GM19328 (cell line): Measurements from ENCODE around the gene JAKMIP1.

Experiments
- ATAC-seq: cut with Tn5 transposase; IDR thresholded peaks from one replicate; pipeline ENCODE4 v1.9.1; 2021; ENCODE audit warnings: mild to moderate bottlenecking, moderate library complexity; ENCODE audit not compliant: unreplicated experiment

JAKMIP1 gene

DNA sequence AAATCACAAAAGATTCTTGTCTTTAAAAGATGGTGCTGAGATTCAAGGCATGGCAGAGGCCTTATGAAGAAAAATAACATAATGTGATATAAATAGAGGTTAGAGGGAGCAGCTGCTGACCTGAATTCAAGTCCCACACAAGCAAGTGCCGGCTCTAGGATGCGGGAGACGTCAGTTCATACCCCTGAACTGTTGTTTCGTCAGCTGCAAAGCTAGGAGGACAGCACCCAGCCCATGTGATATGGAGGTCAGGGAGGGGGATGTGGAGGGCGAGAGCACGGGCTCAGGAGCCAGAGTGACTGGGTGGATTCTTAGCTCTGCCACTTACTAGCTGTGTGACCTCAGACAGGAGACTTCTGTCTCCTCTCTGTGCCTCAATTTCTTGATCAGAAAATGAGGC is 77.9 kb downstream of the JAKMIP1 start:
- ATAC-seq, result no peak

DNA sequence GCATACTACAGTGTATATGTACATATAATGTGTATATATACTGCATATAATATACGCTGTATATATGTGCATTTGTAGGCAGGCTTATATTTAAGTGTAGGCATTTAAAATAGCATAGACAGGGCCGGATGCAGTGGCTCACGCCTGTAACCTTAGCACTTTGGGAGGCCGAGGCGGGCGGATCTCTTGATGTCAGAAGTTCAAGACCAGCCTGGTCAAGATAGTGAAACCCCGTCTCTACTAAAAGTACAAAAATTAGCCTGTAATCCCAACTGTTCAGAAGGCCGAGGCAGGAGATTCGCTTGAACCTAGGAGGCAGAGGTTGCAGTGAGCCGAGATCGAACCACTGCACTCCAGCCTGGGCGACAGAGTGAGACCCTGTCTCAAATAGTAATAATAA is 78.4 kb downstream of the JAKMIP1 start:
- no peak for ATAC-seq

DNA sequence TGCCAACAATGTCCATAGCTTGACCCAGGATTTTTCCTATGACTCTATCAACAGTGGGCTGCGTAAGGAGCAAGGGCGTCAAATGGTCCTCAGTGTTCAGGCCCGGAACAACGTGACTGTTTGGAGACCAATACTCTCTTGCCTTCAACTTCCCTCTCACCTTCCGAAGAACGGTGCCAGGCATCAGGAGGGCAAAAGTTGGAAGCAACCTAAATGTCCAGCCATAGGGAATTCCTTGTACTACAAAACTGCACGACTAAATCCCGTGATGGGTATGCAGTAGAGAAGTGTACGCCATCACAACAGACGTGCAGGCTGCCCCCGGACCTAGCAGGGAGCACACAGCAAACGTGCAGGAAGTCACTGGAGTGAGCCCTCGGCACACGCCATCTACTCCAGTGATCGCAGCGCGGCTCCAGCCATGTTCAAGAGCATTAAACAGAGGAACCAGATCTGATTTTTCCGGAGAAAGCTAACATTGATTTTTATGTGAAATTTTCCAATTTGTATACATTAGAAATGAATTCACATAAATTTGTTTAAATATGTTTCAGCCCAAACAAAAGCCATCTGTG is 79.0 kb downstream of the JAKMIP1 start:
- no peak for ATAC-seq

DNA sequence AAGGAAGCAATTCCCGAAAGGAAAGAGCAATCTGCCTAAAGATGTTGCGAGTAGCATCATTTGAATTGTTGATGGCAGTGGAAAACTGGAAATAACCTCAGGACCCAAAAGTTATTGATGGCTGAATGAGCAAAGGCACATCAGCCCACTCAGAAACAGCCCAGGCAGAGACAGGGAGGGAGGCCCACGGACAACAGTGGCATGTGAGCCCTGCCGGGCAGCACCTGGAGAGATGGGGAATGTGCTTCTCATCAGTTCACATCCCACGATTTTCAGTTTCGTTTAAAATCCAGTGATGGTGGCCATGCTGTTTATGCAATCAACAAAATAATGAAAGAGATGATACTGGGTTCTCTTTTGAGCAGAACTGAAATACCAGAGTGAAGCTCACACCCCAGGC is 80.0 kb downstream of the JAKMIP1 start:
- no peak for ATAC-seq

DNA sequence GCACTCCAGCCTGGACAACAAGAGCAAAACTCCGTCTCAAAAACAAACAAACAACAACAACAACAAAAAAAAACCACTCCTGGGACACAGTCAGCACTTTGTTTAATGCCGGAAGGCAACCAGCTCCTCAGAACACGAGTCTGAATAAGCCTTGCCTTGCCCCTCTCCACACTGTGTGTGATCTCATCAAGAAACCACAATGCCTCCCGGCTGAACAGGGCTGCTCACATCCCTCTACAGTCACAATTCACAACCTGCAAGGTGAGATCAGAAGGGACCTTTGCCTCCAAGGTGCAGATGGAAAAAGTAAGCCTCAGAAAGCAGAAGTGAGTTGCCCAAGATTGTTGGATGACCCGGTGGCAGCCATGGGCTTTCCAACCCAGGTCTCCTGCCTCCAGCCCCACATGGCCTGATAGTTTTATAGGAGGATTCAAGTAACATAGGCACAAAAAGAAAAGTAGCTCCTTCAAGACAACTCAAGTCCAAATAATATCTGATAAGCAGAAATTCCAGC is 80.8 kb downstream of the JAKMIP1 start:
- ATAC-seq, result no peak

DNA sequence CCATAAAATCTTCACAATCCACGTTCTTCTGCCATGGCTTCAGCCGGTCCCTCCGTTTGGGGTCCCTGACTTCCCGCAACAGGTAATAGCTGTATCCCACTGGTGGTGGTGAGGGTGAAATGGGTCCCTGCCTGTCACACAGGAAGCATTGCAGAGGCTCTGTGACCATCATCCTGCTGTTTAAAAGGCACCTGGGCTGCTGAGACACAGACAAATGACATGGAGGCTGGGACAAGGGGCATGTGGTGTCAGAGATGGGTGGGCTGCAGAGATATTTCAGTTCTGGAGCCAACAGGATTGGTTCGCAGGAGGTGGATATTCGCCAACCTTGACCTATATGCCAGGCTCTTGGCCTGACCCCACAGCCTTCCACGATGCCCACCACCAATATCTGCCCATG is 82.1 kb downstream of the JAKMIP1 start:
- no peak for ATAC-seq

DNA sequence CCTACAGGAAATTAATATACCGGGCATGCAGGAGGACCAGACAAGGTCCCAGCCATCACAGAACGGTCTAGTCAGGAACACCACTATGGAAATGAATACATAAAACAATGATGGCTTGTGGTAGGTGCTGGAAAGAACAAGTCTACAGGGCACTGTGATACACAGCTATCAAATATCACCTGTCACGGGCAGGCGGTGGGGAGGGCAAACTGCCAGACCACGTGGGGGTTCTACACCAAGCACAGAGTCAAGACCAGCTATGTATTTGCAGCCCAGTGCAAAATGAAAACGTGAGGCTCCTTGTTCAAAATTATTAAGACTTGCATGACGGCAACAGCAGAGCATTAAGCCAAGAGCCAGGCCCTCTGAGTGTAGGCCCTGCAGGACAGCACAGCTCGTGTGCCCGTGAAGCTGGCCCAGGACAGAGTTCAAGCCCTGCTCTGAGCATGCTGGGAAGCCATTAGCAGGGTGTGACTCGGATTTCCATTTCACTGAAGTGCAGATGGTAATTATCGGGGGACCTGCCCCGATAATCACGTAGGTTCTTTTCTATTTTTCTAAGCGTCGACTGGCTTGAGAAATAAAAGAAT is 83.6 kb downstream of the JAKMIP1 start:
- ATAC-seq, result no peak

DNA sequence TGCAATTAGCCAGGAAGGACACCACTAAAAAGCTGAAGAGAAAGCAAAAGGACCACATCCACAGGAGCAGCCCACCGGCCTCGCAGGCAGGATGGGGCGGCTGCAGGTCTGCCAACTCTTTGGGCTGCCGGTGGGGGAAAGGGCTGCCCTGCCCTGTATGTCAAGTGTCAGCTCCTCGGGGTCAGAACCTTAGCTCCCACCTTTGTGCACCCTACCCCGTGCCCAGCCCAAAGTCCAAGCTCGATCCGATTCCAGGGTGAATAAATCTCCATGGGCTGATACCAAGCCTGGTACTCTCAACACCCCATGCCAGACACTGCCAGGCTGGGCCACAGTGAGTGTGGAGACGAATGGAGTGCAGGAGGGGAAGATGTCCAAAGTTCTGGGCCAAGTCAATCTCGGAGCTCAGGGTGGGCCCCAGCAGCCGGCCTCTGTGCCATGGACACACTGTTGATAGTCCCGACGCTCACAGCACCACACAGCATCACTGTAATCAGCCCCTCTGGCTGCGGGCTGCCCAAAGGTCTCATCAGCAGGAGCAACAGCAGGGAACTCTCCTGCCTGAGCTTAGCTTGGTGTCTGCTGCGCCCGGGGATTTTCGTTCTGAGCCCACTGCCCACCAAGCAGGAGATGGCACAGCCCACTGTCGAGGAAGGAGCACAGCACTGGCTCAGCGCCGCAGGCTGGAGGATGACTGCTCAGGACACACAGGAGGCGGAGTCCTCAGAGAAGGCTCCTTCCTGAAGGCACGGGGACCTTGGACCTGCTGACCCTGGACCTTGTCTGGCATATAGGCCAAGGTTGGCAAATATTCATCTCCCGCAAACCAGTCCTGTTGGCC is 84.4 kb downstream of the JAKMIP1 start:
- ATAC-seq, result no peak

DNA sequence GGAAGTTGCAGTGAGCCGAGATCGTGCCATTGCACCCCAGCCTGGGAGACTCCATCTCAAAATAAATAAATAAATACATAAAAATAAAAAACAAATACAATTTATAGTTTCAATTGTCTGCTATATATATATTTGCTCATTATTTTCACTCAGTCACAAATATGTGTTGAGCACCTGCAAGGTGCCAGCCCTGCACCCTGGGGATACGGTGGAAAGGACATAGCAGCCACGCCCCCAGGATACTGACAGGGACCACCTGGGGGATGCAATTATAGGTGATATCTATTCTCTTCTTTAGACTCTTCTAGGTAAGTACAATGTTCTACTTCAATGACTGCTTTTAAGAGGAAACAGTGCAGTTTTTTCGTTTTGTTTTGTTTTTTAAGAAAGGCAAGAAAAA is 85.0 kb downstream of the JAKMIP1 start:
- no peak for ATAC-seq

DNA sequence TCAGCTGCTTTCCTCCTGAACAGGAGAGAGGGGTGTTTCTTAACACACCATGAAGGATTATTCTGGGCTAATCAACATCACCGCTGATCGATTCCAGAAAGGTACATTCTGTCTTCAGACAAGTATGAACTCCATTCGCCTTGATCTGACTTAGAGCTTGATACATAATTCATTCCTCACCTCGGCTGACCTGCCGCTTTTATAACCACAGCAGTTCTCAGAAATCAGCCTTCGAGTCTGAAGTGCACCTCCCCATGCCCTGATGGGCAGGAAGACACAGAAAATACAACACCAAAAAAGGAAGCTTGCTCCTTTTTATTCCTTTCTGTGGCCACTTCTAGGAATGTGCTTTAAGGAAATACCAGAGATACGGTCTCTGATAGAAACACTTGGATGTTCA is 85.7 kb downstream of the JAKMIP1 start:
- no peak for ATAC-seq

DNA sequence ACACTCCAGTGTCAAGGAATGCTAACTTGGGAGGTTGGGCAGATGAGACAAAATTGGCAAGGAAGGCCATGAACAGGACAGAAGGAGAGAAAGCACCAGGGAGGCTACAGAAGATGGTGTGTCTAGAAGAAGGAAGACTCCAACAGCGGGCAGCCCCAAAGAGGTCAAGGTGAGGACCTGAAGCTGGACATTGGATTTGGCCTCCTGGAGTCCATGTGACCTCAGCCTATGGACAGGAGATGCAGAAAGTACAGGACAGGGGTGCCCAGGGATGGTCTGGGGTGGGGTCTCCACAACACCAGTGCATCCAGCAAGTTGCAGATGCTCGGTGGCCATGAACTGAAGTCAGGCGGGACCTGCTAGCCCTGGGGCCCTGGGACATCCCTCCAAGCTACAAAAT is 86.2 kb downstream of the JAKMIP1 start:
- ATAC-seq, result no peak

DNA sequence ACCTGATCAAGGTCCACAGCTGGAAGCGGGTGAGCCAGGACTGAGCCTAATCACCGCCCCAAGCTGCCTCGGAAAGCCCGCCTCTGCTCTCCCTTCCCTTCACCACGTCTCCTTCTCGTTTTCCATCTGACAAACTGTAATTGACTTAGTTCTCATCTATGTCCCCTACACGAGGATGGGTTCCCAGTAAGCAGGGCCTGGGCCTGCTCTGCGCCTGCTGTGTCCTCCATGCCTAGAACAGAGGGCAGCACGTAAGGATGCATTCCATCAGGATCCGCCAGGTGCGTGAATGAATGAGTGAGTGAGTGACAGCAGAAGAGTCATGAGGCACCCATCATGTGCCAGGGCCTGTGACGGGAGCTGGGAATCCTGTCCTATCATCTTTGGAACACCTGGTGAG is 86.7 kb downstream of the JAKMIP1 start:
- ATAC-seq, result no peak

DNA sequence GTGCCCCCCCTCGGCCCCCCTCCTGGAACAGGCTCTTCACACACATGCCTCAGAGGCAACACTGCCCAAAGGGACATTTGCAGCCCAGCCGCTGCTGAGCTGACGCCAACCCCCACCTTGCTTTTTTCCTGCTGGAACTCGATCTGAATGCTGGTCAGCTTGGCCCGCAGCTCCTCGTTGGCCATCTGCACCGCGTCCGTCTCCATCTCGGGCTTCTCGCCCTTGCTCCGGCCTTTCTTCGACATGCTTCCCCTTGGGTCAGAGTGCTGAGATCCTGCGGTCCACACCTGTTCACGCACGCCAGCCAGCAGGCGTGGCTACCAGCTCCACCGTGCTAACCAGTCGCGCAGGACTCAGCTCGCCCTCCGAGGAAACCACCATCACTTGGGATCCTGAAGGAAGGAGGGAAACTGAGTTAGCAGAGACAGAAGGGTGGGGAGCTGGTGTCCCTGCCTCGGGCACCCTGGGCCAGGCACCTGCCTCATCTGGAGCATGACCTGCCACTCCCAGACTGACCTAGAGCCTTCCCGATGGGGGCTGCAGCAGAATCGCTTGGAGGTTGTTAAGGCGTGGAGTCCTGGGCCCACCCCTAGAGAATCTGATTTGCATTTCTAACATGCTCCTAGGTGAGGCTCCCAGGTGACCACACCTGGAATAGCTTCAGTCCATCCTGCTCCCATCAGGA is 87.6 kb downstream of the JAKMIP1 start:
- no peak for ATAC-seq

DNA sequence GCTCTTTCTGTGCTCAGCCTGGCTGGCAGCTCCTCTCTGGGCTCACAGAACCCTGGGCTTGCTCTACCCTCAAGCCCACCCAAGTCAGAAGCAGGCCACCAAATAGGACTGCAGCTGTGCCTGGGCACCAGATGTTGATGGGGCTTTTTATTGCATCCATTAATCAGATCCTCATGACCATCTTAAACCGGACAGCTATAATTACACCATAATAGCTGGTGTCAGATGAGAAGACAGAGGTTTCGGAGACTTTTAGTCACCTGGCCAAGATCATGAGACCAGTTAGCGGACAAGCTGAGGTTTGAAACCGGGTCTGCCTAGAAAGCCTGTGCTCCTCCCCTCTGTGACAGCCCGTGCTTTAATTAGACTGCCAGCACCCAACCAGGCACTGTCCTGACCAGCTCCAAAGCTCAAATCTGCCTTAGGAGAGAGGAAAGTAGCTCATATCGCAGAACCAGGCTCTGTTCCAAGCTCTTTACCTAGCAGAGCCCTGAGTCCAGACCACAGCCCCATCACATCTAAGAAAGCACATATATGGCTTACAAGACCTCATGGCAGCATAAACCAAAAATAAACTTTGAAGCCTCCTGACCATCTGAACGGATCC is 88.9 kb downstream of the JAKMIP1 start:
- ATAC-seq, result no peak

DNA sequence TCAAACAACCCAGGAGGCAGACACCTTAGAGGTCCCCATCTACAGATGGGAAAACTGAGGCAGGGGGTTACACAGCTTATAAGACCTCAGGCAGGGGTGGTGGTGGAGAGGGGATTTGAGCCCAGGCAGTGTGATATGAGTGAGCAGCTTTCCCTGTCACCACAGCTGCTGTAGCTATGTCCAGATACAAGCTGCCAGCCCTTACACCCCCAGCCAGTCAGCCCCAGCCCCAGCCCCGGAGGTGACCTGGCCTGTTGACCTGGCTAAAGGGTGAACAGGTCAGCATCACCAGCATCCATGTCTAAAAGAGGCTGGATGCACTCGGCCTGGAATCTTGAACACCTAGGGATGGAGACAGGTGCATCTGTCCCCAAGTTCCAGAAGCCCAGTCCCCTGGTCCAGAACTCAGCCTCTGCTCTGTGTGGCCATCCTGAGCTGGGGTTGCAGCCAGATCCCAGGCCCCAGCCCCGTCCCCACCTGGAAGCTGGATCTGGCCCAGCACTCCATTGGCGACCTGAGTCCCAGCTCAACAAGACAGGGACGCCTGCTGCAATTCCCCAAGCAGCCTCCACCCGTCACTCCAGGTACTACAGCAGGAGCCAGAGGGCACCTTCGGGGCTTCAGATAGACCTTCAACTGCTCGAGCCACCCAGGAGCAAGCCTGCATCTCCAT is 89.5 kb downstream of the JAKMIP1 start:
- ATAC-seq, result no peak

DNA sequence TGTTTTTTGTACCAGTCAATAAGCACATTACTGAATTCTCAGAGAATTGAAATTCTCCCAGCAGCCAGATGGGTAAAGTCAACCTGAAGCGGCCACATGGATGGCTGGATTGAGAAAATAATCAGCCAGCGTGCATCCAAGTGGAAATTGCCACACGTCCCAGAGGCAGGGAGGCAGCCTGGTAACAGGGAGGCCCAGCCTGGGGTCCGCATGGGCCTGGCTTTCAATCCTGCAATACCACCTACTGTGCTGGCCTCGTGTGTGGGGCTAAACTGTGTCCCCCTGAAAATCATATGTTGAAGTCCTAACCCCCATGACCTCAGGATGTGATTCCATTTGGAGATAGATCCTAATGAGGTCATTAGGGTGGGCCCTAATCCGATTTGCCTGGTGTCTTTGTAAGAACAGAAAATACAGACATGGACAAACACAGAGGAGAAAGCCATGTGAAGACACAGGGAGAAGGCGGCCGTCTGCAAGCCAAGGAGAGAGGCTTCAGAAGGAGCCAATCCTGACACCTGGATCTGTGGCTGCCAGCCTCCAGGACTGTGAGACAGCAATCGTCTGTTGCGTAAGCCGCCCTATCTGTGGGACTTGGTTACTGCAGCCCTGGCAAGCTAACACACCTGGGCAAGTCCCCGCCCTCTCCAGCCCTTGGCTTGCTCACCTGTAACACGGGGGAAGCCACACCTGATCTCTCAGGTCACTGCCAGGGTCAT is 90.3 kb downstream of the JAKMIP1 start:
- ATAC-seq, result no peak

DNA sequence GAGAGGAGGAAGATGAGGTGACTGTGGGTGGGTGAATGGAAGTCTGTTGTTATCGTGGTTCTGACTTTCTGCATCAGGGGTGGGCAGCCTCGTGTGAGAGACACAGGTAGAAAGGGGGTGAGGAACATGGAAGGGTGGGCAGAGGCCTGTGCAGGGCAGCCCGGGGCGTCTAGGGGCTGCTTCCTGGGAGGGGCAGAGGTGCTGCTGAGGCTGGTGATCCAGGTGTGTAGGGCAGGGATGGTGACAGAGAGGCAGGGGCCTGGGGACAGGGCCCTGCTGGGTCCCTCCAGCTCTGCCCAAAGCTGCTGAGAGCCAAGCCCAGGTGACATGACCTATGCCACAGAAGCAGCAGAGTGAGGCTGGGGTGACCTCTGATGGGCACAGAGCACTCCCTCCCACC is 92.5 kb downstream of the JAKMIP1 start:
- no peak for ATAC-seq

DNA sequence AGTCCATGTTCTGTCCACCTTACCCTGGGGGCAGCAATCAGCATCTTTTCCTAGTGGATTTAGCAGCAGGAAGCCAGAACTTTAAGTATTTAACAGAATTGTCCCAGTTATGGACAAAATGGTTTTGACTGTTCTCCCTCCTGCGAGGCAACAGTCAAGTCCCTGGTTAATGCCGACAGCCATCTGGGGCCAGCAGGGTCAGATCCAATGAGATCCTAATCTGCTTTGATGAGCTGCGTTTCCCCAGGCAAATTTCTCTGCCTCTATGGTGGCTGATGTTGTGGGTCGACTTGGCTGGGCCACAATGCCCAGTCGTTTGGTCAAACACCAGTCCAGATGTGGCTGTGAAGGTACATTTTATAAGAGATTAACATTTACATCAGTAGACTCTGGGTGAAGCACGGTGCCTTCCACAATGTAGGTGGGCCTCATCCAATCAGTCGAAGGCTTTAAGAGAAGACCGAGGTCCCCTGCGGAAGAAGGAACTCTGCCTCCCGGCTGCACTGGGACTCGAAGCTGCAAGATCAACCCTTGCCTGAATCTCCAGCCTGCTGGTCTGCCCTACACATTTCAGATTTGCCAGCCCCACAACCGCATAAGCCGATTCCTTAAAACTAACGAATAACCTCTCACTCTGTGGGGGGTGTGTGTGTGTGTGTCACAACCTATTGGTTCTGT is 93.1 kb downstream of the JAKMIP1 start:
- ATAC-seq, result no peak

DNA sequence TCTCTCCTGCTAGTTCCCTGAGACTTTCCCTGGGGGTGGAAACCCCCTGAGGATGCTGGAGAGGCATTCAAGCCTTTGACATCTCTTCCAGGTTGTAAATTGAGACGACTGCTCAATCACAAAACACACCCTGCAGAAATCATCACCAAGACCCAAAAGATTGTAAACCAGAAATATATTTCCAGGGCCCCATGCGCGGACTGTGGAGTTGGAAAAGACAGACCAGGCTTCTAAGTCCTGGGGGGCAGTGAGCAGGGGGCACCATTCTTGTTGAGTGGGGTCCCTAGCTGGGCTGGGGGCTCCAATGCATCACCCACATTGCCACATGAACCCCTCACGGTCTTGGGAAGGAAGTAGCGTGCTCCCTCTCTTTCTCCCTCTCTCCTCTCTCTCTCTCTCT is 94.2 kb downstream of the JAKMIP1 start:
- ATAC-seq, result no peak
